IPS DF 6.9 (cell line): ENCODE results near the gene KRTAP1-5.
"Not testable (repeated sequence)": the region's sequence is repeated elsewhere in the genome, so short reads cannot be mapped to it uniquely, and the experiment has no call there.

Experiments
- DNase-seq: peaks from one replicate; pipeline ENCODE4 v3.0.0-alpha.2; 2013; ENCODE audit warnings: low read depth, low spot score
- H3K27ac ChIP-seq: one replicate; pipeline ENCODE4 v1.5.1; 2013; ENCODE audit warnings: low read length, control low read depth
- H3K27me3 ChIP-seq: 2 replicates; pipeline ENCODE4 v1.6.1; 2013; ENCODE audit warnings: mild to moderate bottlenecking, low read length; ENCODE audit not compliant: control insufficient read depth, insufficient read depth
- H3K36me3 ChIP-seq: 2 replicates; pipeline ENCODE4 v1.6.1; 2013; ENCODE audit warnings: low read length; ENCODE audit not compliant: control insufficient read depth, insufficient read depth
- H3K4me1 ChIP-seq: 2 replicates; pipeline ENCODE4 v1.6.1; 2013; ENCODE audit warnings: low read length; ENCODE audit not compliant: control insufficient read depth, insufficient read depth
- H3K4me3 ChIP-seq: 2 replicates; pipeline ENCODE4 v1.5.1; 2013; ENCODE audit warnings: mild to moderate bottlenecking, low read length
- H3K9me3 ChIP-seq: 2 replicates; pipeline ENCODE4 v1.6.1; 2013; ENCODE audit warnings: low read length, inconsistent platforms; ENCODE audit not compliant: control insufficient read depth, insufficient read depth
- WGBS: extraction: QIAGEN DNeasy Blood & Tissue Kit; methylation state at CpG from one replicate; pipeline ENCODE4 v1.1.7; 2013; ENCODE audit warnings: mixed read lengths, missing lambda C conversion rate; ENCODE audit not compliant: insufficient read length, insufficient coverage; 5-methylcytosine and 5-hydroxymethylcytosine counted together

The KRTAP1-5 gene

GRCh38 chr17:41003926-41004325 lies 23.1 kb downstream of the KRTAP1-5 start:
- H3K4me1 ChIP-seq, result peaks cover 3% of the 10 kb centered on the region
- no peak overlapping the region for H3K27ac ChIP-seq
- H3K36me3 ChIP-seq, result no peaks in the 10 kb centered on the region
- WGBS, result 100% methylated on average over 1 of the region's 4 CpGs
- H3K9me3 ChIP-seq, result no peaks in the 10 kb centered on the region
- no peaks in the 10 kb centered on the region for H3K27me3 ChIP-seq
- no peak for DNase-seq
- no peak overlapping the region for H3K4me3 ChIP-seq

- no peaks in the 10 kb centered on the region for H3K27me3 ChIP-seq
- no CpG with 5 or more reads among the region's 5 CpGs for WGBS
- no peaks in the 10 kb centered on the region for H3K36me3 ChIP-seq
- no peak overlapping the region for H3K27ac ChIP-seq
- no peak for DNase-seq
- no peak overlapping the region for H3K4me3 ChIP-seq
- H3K9me3 ChIP-seq, result no peaks in the 10 kb centered on the region
- H3K4me1 ChIP-seq, result no peaks in the 10 kb centered on the region
Measured at GRCh38 chr17:41002814-41003213, 24.2 kb downstream of the KRTAP1-5 start.

- no CpG with 5 or more reads among the region's 4 CpGs for WGBS
- H3K4me1 ChIP-seq, result no peaks in the 10 kb centered on the region
- DNase-seq, result no peak
- no peak overlapping the region for H3K4me3 ChIP-seq
- no peaks in the 10 kb centered on the region for H3K9me3 ChIP-seq
- H3K27me3 ChIP-seq, result no peaks in the 10 kb centered on the region
- no peaks in the 10 kb centered on the region for H3K36me3 ChIP-seq
- H3K27ac ChIP-seq, result no peak overlapping the region
Measured at GRCh38 chr17:41001795-41002194, 25.2 kb downstream of the KRTAP1-5 start.

GRCh38 chr17:40999563-40999962 lies 27.4 kb downstream of the KRTAP1-5 start, which contains the start of gene KRTAP3-2:
Gene KRTAP3-2 (minus strand): TSS chr17:40999906. CDS start chr17:40999853, 53 bp downstream.
- WGBS, result no CpG with 5 or more reads among the region's 6 CpGs
- DNase-seq, H3K27ac ChIP-seq, H3K4me1 ChIP-seq, H3K4me3 ChIP-seq, H3K36me3 ChIP-seq, H3K27me3 ChIP-seq, H3K9me3 ChIP-seq: not testable (repeated sequence)

- no peak overlapping the region for H3K27ac ChIP-seq
- no peak overlapping the region for H3K4me3 ChIP-seq
- DNase-seq, result no peak
- no peaks in the 10 kb centered on the region for H3K9me3 ChIP-seq
- H3K4me1 ChIP-seq, result no peaks in the 10 kb centered on the region; the same call in 1 of the 2 replicates
- WGBS, result no CpG with 5 or more reads among the region's 2 CpGs
- no peaks in the 10 kb centered on the region for H3K36me3 ChIP-seq
- no peaks in the 10 kb centered on the region for H3K27me3 ChIP-seq
Measured at GRCh38 chr17:40997361-40997760, 29.6 kb downstream of the KRTAP1-5 start.

- Histone ChIP-seq H3K4me1 (no peaks in the 10 kb centered on the region; the same call in 1 of the 2 replicates), H3K27me3 (no peaks in the 10 kb centered on the region), H3K36me3 (no peaks in the 10 kb centered on the region), H3K27ac (no peak overlapping the region), H3K4me3 (no peak overlapping the region), H3K9me3 (no peaks in the 10 kb centered on the region)
- DNase-seq, result no peak
- no CpG with 5 or more reads among the region's 4 CpGs for WGBS
Measured at GRCh38 chr17:40996829-40997228, 30.2 kb downstream of the KRTAP1-5 start.

GRCh38 chr17:40995116-40995515 lies 31.9 kb downstream of the KRTAP1-5 start:
- no CpG with 5 or more reads among the region's 1 CpG for WGBS
- Histone ChIP-seq H3K4me3 (no peak overlapping the region), H3K27ac (no peak overlapping the region), H3K27me3 (no peaks in the 10 kb centered on the region), H3K9me3 (no peaks in the 10 kb centered on the region), H3K36me3 (no peaks in the 10 kb centered on the region), H3K4me1 (no peaks in the 10 kb centered on the region; the same call in 1 of the 2 replicates)
- no peak for DNase-seq

- Histone ChIP-seq H3K36me3 (no peaks in the 10 kb centered on the region), H3K4me1 (no peaks in the 10 kb centered on the region; the same call in 1 of the 2 replicates), H3K4me3 (no peak within 1 kb of the TSS), H3K9me3 (no peaks in the 10 kb centered on the region), H3K27ac (no peak within 1 kb of the TSS), H3K27me3 (no peaks in the 10 kb centered on the region)
- WGBS, result no CpG with 5 or more reads among the region's 4 CpGs
- DNase-seq, result no peak
Measured at GRCh38 chr17:40993839-40994238, 33.2 kb downstream of the KRTAP1-5 start, which contains the start of gene KRTAP3-3. Gene KRTAP3-3 (minus strand): TSS chr17:40994164. CDS start chr17:40994097, 67 bp downstream.

- H3K9me3 ChIP-seq, result no peaks in the 10 kb centered on the region
- no CpG with 5 or more reads among the region's 2 CpGs for WGBS
- H3K27me3 ChIP-seq, result no peaks in the 10 kb centered on the region
- no peak for DNase-seq
- H3K4me1 ChIP-seq, result no peaks in the 10 kb centered on the region; the same call in 1 of the 2 replicates
- H3K27ac ChIP-seq, result no peak overlapping the region
- H3K4me3 ChIP-seq, result no peak overlapping the region
- no peaks in the 10 kb centered on the region for H3K36me3 ChIP-seq
Measured at GRCh38 chr17:40993084-40993483, 33.9 kb downstream of the KRTAP1-5 start.

- no peaks in the 10 kb centered on the region for H3K27me3 ChIP-seq
- WGBS, result no CpG with 5 or more reads among the region's 3 CpGs
- H3K27ac ChIP-seq, result no peak overlapping the region
- H3K36me3 ChIP-seq, result no peaks in the 10 kb centered on the region
- H3K4me1 ChIP-seq, result no peaks in the 10 kb centered on the region; the same call in 1 of the 2 replicates
- no peak overlapping the region for H3K4me3 ChIP-seq
- H3K9me3 ChIP-seq, result no peaks in the 10 kb centered on the region
- DNase-seq, result no peak
Measured at GRCh38 chr17:40992666-40993065, 34.3 kb downstream of the KRTAP1-5 start.

- Histone ChIP-seq H3K36me3 (no peaks in the 10 kb centered on the region), H3K9me3 (no peaks in the 10 kb centered on the region), H3K4me3 (no peak overlapping the region), H3K27ac (no peak overlapping the region), H3K27me3 (no peaks in the 10 kb centered on the region), H3K4me1 (no peaks in the 10 kb centered on the region)
- no CpG with 5 or more reads among the region's 8 CpGs for WGBS
- DNase-seq, result no peak
Measured at GRCh38 chr17:40986920-40987319, 40.1 kb downstream of the KRTAP1-5 start.
